SH-SY5Y (cell line): ENCODE results near the gene EVI5L.

Source experiments
- GATA2 ChIP-seq: IDR thresholded peaks from 2 replicates; pipeline ENCODE4 v1.6.1; 2011; ENCODE audit warnings: mild to moderate bottlenecking, low read depth, low read length
- GATA3 ChIP-seq: IDR thresholded peaks from 2 replicates; pipeline ENCODE4 v1.6.1; 2011; ENCODE audit warnings: low read depth, mild to moderate bottlenecking, low read length, moderate library complexity

DNA sequence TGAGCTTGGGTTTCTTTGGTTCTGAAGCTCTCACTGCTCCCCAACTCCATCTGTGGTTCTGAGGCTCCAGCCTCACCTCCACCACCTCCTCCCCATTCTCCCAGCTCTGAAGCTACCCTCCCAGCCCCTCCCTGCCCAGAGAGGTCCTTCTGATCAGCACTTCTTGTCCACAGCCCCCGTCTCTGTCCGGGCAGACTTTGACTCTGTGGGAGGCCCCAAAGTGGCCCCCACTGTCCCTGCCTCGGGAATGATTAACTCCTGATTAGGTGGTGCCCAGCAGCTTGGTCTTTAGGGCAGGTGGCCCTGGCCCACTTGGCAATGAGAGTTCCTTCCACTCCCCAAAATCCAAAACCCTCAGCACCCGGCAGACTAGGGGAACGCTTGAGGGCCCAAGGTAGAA, 14.4 kb downstream of the EVI5L start:
- TF ChIP-seq GATA2 = no peak
- TF ChIP-seq GATA3 = no peak
